Measurements from ENCODE around the gene SRGAP1.
"Not testable (repeated sequence)": the region's sequence is repeated elsewhere in the genome, so short reads cannot be mapped to it uniquely, and the experiment has no call there.

The SRGAP1 gene

GRCh38 chr12:63816031-63816430, 28.5 kb upstream of the SRGAP1 start:
- H3K4me1 ChIP-seq = no peaks in the 10 kb centered on the region
- H3K36me3 ChIP-seq (replicated peaks) = no peaks in the 10 kb centered on the region
- no peaks in the 10 kb centered on the region for H3K27me3 ChIP-seq (ENCODE audit: low read depth)
- no peak for DNase-seq (ENCODE audit: low spot score in 2 of 2)
- no peak overlapping the region for H3K4me3 ChIP-seq
- in situ Hi-C loops (cut with MboI; ENCODE audit: low sequenced_read_pairs) = loop anchor here (25.0 kb wide), 1 partner anchor 404 kb away; no protein-coding TSS in a partner anchor
- H3K9me3 ChIP-seq = no peaks in the 10 kb centered on the region

GRCh38 chr12:63820427-63820826, 24.1 kb upstream of the SRGAP1 start:
- Histone ChIP-seq H3K9me3 (no peaks in the 10 kb centered on the region), H3K4me3 (no peak overlapping the region), H3K4me1 (no peaks in the 10 kb centered on the region), H3K36me3 (replicated peaks) (no peaks in the 10 kb centered on the region), H3K27me3 (ENCODE audit: low read depth) (no peaks in the 10 kb centered on the region)
- in situ Hi-C loops (cut with MboI; ENCODE audit: low sequenced_read_pairs) = loop anchor here (25.0 kb wide), 1 partner anchor 408 kb away; no protein-coding TSS in a partner anchor
- DNase-seq (ENCODE audit: low spot score in 2 of 2) = no peak

GRCh38 chr12:63821781-63822251, 22.7 kb upstream of the SRGAP1 start:
- Histone ChIP-seq H3K9me3 (no peaks in the 10 kb centered on the region), H3K36me3 (replicated peaks) (no peaks in the 10 kb centered on the region), H3K4me1 (no peaks in the 10 kb centered on the region), H3K4me3 (no peak overlapping the region), H3K27me3 (ENCODE audit: low read depth) (no peaks in the 10 kb centered on the region)
- in situ Hi-C loops (cut with MboI; ENCODE audit: low sequenced_read_pairs) = loop anchor here (25.0 kb wide), 1 partner anchor 410 kb away; no protein-coding TSS in a partner anchor
- no peak for DNase-seq (ENCODE audit: low spot score in 2 of 2)

- Histone ChIP-seq H3K36me3 (replicated peaks) (no peaks in the 10 kb centered on the region), H3K9me3 (no peaks in the 10 kb centered on the region), H3K4me3 (no peak overlapping the region), H3K27me3 (ENCODE audit: low read depth) (no peaks in the 10 kb centered on the region), H3K4me1 (no peaks in the 10 kb centered on the region)
- in situ Hi-C loops (cut with MboI; ENCODE audit: low sequenced_read_pairs) = loop anchor here (25.0 kb wide), 1 partner anchor 410 kb away; no protein-coding TSS in a partner anchor
- DNase-seq (ENCODE audit: low spot score in 2 of 2) = no peak
These were observed 22.1 kb upstream of the SRGAP1 start for GRCh38 chr12:63822352-63822751.

GRCh38 chr12:63823040-63823439, 21.5 kb upstream of the SRGAP1 start:
- Histone ChIP-seq H3K9me3 (no peaks in the 10 kb centered on the region), H3K27me3 (ENCODE audit: low read depth) (no peaks in the 10 kb centered on the region), H3K36me3 (replicated peaks) (no peaks in the 10 kb centered on the region), H3K4me3 (no peak overlapping the region), H3K4me1 (no peaks in the 10 kb centered on the region)
- in situ Hi-C loops (cut with MboI; ENCODE audit: low sequenced_read_pairs) = loop anchor here (25.0 kb wide), 1 partner anchor 411 kb away; no protein-coding TSS in a partner anchor
- DNase-seq (ENCODE audit: low spot score in 2 of 2) = no peak

GRCh38 chr12:63826006-63826585, 18.4 kb upstream of the SRGAP1 start:
- Histone ChIP-seq H3K27me3 (ENCODE audit: low read depth) (no peaks in the 10 kb centered on the region; the same call in 1 of the 2 replicates), H3K9me3 (no peaks in the 10 kb centered on the region), H3K36me3 (replicated peaks) (no peaks in the 10 kb centered on the region), H3K4me3 (no peak overlapping the region), H3K4me1 (no peaks in the 10 kb centered on the region)
- DNase-seq (ENCODE audit: low spot score in 2 of 2) = peak; percentile 13 to 58
- in situ Hi-C loops (cut with MboI; ENCODE audit: low sequenced_read_pairs) = loop anchor here (25.0 kb wide), 2 partner anchors 1239 to 1389 kb away; no protein-coding TSS in a partner anchor

- no peak for DNase-seq (ENCODE audit: low spot score in 2 of 2)
- in situ Hi-C loops (cut with MboI; ENCODE audit: low sequenced_read_pairs) = loop anchor here (25.0 kb wide), 2 partner anchors 1242 to 1392 kb away; no protein-coding TSS in a partner anchor
- no peaks in the 10 kb centered on the region for H3K4me1 ChIP-seq
- H3K27me3 ChIP-seq (ENCODE audit: low read depth) = no peaks in the 10 kb centered on the region; the same call in 1 of the 2 replicates
- no peak overlapping the region for H3K4me3 ChIP-seq
- no peaks in the 10 kb centered on the region for H3K36me3 ChIP-seq (replicated peaks)
- H3K9me3 ChIP-seq = no peaks in the 10 kb centered on the region
These were observed 15.6 kb upstream of the SRGAP1 start for GRCh38 chr12:63828867-63829266.

- no peak for DNase-seq (ENCODE audit: low spot score in 2 of 2)
- H3K9me3 ChIP-seq = no peaks in the 10 kb centered on the region
- in situ Hi-C loops (cut with MboI; ENCODE audit: low sequenced_read_pairs) = loop anchor here (25.0 kb wide), 2 partner anchors 1249 to 1399 kb away; no protein-coding TSS in a partner anchor
These were observed 8.5 kb upstream of the SRGAP1 start for GRCh38 chr12:63836046-63836445.

GRCh38 chr12:63836936-63837335, 7.6 kb upstream of the SRGAP1 start:
- Histone ChIP-seq H3K27me3 (ENCODE audit: low read depth) (no peaks in the 10 kb centered on the region), H3K9me3 (no peaks in the 10 kb centered on the region), H3K4me1 (no peaks in the 10 kb centered on the region), H3K36me3 (replicated peaks) (no peaks in the 10 kb centered on the region), H3K4me3 (no peak overlapping the region)
- in situ Hi-C loops (cut with MboI; ENCODE audit: low sequenced_read_pairs) = loop anchor here (25.0 kb wide), 2 partner anchors 1250 to 1400 kb away; no protein-coding TSS in a partner anchor
- no peak for DNase-seq (ENCODE audit: low spot score in 2 of 2)

More at GRCh38 chr12:63836046-63836445, 8.5 kb upstream of the SRGAP1 start:
- H3K4me1 ChIP-seq = no peaks in the 10 kb centered on the region
- no peak overlapping the region for H3K4me3 ChIP-seq
- no peaks in the 10 kb centered on the region for H3K27me3 ChIP-seq (ENCODE audit: low read depth)
- H3K36me3 ChIP-seq (replicated peaks) = no peaks in the 10 kb centered on the region

- in situ Hi-C loops (cut with MboI; ENCODE audit: low sequenced_read_pairs) = loop anchor here (25.0 kb wide), 2 partner anchors 1251 to 1401 kb away; no protein-coding TSS in a partner anchor
These were observed 6.1 kb upstream of the SRGAP1 start for GRCh38 chr12:63838411-63838810.

GRCh38 chr12:63841011-63841410, 3.5 kb upstream of the SRGAP1 start:
- Histone ChIP-seq H3K27me3 (ENCODE audit: low read depth) (no peaks in the 10 kb centered on the region), H3K4me1 (peaks cover 6% of the 10 kb centered on the region), H3K9me3 (no peaks in the 10 kb centered on the region), H3K36me3 (replicated peaks) (no peaks in the 10 kb centered on the region), H3K4me3 (no peak overlapping the region)
- in situ Hi-C loops (cut with MboI; ENCODE audit: low sequenced_read_pairs) = loop anchor here (25.0 kb wide), 2 partner anchors 1254 to 1404 kb away; no protein-coding TSS in a partner anchor
- DNase-seq (ENCODE audit: low spot score in 2 of 2) = no peak

More at GRCh38 chr12:63838411-63838810, 6.1 kb upstream of the SRGAP1 start:
- H3K4me3 ChIP-seq = no peak overlapping the region
- peaks cover 5% of the 10 kb centered on the region; the same call in 1 of the 2 replicates for H3K4me1 ChIP-seq
- DNase-seq (ENCODE audit: low spot score in 2 of 2) = no peak
- no peaks in the 10 kb centered on the region for H3K36me3 ChIP-seq (replicated peaks)
- no peaks in the 10 kb centered on the region for H3K27me3 ChIP-seq (ENCODE audit: low read depth)
- no peaks in the 10 kb centered on the region for H3K9me3 ChIP-seq

GRCh38 chr12:63841571-63841970, 2.9 kb upstream of the SRGAP1 start:
- in situ Hi-C loops (cut with MboI; ENCODE audit: low sequenced_read_pairs) = loop anchor here (25.0 kb wide), 2 partner anchors 1254 to 1404 kb away; no protein-coding TSS in a partner anchor

GRCh38 chr12:63842750-63843149, 1.8 kb upstream of the SRGAP1 start:
- not testable (repeated sequence) for H3K36me3 ChIP-seq (replicated peaks); DNase-seq (ENCODE audit: low spot score in 2 of 2); H3K4me1 ChIP-seq; H3K4me3 ChIP-seq; H3K27me3 ChIP-seq (ENCODE audit: low read depth); H3K9me3 ChIP-seq
- in situ Hi-C loops (cut with MboI; ENCODE audit: low sequenced_read_pairs) = loop anchor here (25.0 kb wide), 2 partner anchors 1255 to 1405 kb away; no protein-coding TSS in a partner anchor

More at GRCh38 chr12:63841571-63841970, 2.9 kb upstream of the SRGAP1 start:
- H3K4me3 ChIP-seq = no peak overlapping the region
- no peaks in the 10 kb centered on the region for H3K9me3 ChIP-seq
- peaks cover 10% of the 10 kb centered on the region for H3K4me1 ChIP-seq
- no peaks in the 10 kb centered on the region for H3K36me3 ChIP-seq (replicated peaks)
- DNase-seq (ENCODE audit: low spot score in 2 of 2) = no peak
- no peaks in the 10 kb centered on the region for H3K27me3 ChIP-seq (ENCODE audit: low read depth)

- Histone ChIP-seq H3K27me3 (ENCODE audit: low read depth) (no peaks in the 10 kb centered on the region), H3K9me3 (no peaks in the 10 kb centered on the region), H3K4me3 (peak overlapping the region; percentile 84), H3K4me1 (peaks cover 10% of the 10 kb centered on the region), H3K36me3 (replicated peaks) (no peaks in the 10 kb centered on the region)
- DNase-seq (ENCODE audit: low spot score in 2 of 2) = no peak
- in situ Hi-C loops (cut with MboI; ENCODE audit: low sequenced_read_pairs) = loop anchor here (25.0 kb wide), 2 partner anchors 1256 to 1406 kb away; no protein-coding TSS in a partner anchor
These were observed 1.2 kb upstream of the SRGAP1 start for GRCh38 chr12:63843254-63843720.

Data from HAP-1 (cell line).